Measurements from ENCODE around the gene ARHGAP28. TPM values are rescaled to one million over a fixed set of nuclear protein-coding genes. Genes with fewer than 3 reads are reported as not detected.
"Not testable (repeated sequence)": the region's sequence is repeated elsewhere in the genome, so short reads cannot be mapped to it uniquely, and the experiment has no call there.

Gene ARHGAP28
- total RNA-seq, 2 experiments from 2014 or later = not detected

GRCh38 chr18:6811816-6812215, 82.3 kb downstream of the ARHGAP28 start:
- H3K9me3 Mint-ChIP-seq = peaks cover 3% of the 10 kb centered on the region
- POLR2A ChIA-PET = no interaction called here
- intact Hi-C loops (cut with micrococcal nuclease) = no loop called here
- H3K27me3 Mint-ChIP-seq = no peaks in the 10 kb centered on the region
- H3K4me1 Mint-ChIP-seq (ENCODE audit: low read depth) = no peaks in the 10 kb centered on the region
- CTCF ChIA-PET = no interaction called here
- H3K27ac Mint-ChIP-seq = no peak overlapping the region
- no peak overlapping the region for H3K4me3 Mint-ChIP-seq
- DNase-seq = no peak
- no peaks in the 10 kb centered on the region for H3K36me3 Mint-ChIP-seq

GRCh38 chr18:6814882-6815425, 85.4 kb downstream of the ARHGAP28 start:
- no peaks in the 10 kb centered on the region for H3K4me1 Mint-ChIP-seq (ENCODE audit: low read depth)
- ChIA-PET POLR2A (no interaction called here), CTCF (no interaction called here)
- peaks cover 3% of the 10 kb centered on the region for H3K9me3 Mint-ChIP-seq
- no peak overlapping the region for H3K4me3 Mint-ChIP-seq
- no peaks in the 10 kb centered on the region for H3K36me3 Mint-ChIP-seq
- no peak overlapping the region for H3K27ac Mint-ChIP-seq
- intact Hi-C loops (cut with micrococcal nuclease) = no loop called here
- H3K27me3 Mint-ChIP-seq = no peaks in the 10 kb centered on the region
- DNase-seq = no peak

- peaks cover 3% of the 10 kb centered on the region for H3K9me3 Mint-ChIP-seq
Observed at GRCh38 chr18:6816154-6816553, 86.6 kb downstream of the ARHGAP28 start.

GRCh38 chr18:6819332-6819731, 89.8 kb downstream of the ARHGAP28 start:
- Mint-ChIP-seq H3K36me3 (no peaks in the 10 kb centered on the region), H3K27ac (no peak overlapping the region), H3K27me3 (no peaks in the 10 kb centered on the region), H3K4me1 (ENCODE audit: low read depth) (no peaks in the 10 kb centered on the region), H3K9me3 (peaks cover 8% of the 10 kb centered on the region), H3K4me3 (no peak overlapping the region)
- POLR2A ChIA-PET = no interaction called here
- intact Hi-C loops (cut with micrococcal nuclease) = no loop called here
- DNase-seq = no peak
- CTCF ChIA-PET = no interaction called here

More at GRCh38 chr18:6816154-6816553, 86.6 kb downstream of the ARHGAP28 start:
- CTCF ChIA-PET = no interaction called here
- H3K27ac Mint-ChIP-seq = no peak overlapping the region
- H3K4me1 Mint-ChIP-seq (ENCODE audit: low read depth) = no peaks in the 10 kb centered on the region
- H3K4me3 Mint-ChIP-seq = no peak overlapping the region
- H3K27me3 Mint-ChIP-seq = no peaks in the 10 kb centered on the region
- intact Hi-C loops (cut with micrococcal nuclease) = no loop called here
- no peaks in the 10 kb centered on the region for H3K36me3 Mint-ChIP-seq
- POLR2A ChIA-PET = no interaction called here
- no peak for DNase-seq

- Mint-ChIP-seq H3K9me3 (peaks cover 8% of the 10 kb centered on the region), H3K36me3 (no peaks in the 10 kb centered on the region), H3K27ac (no peak overlapping the region), H3K27me3 (no peaks in the 10 kb centered on the region), H3K4me3 (no peak overlapping the region), H3K4me1 (ENCODE audit: low read depth) (no peaks in the 10 kb centered on the region)
- ChIA-PET CTCF (no interaction called here), POLR2A (no interaction called here)
- no peak for DNase-seq
- intact Hi-C loops (cut with micrococcal nuclease) = no loop called here
Observed at GRCh38 chr18:6820314-6820713, 90.8 kb downstream of the ARHGAP28 start.

- intact Hi-C loops (cut with micrococcal nuclease) = no loop called here
- ChIA-PET CTCF (no interaction called here), POLR2A (no interaction called here)
- H3K27me3 Mint-ChIP-seq = no peaks in the 10 kb centered on the region
- no peak overlapping the region for H3K27ac Mint-ChIP-seq
- H3K4me1 Mint-ChIP-seq (ENCODE audit: low read depth) = no peaks in the 10 kb centered on the region
- H3K9me3 Mint-ChIP-seq = peaks cover 8% of the 10 kb centered on the region
- DNase-seq = no peak
- H3K4me3 Mint-ChIP-seq = no peak overlapping the region
- no peaks in the 10 kb centered on the region for H3K36me3 Mint-ChIP-seq
Observed at GRCh38 chr18:6821356-6821755, 91.8 kb downstream of the ARHGAP28 start.

- CTCF ChIA-PET; DNase-seq; H3K27me3 Mint-ChIP-seq; intact Hi-C loops (cut with micrococcal nuclease); H3K9me3 Mint-ChIP-seq; H3K27ac Mint-ChIP-seq; H3K4me3 Mint-ChIP-seq; POLR2A ChIA-PET; H3K4me1 Mint-ChIP-seq (ENCODE audit: low read depth); H3K36me3 Mint-ChIP-seq: not testable (repeated sequence)
Observed at GRCh38 chr18:6827161-6827560, 97.6 kb downstream of the ARHGAP28 start.

- CTCF ChIA-PET; H3K27ac Mint-ChIP-seq; intact Hi-C loops (cut with micrococcal nuclease); H3K36me3 Mint-ChIP-seq; H3K4me1 Mint-ChIP-seq (ENCODE audit: low read depth); DNase-seq; H3K27me3 Mint-ChIP-seq; H3K4me3 Mint-ChIP-seq; H3K9me3 Mint-ChIP-seq; POLR2A ChIA-PET: not testable (repeated sequence)
Observed at GRCh38 chr18:6827566-6827965, 98.0 kb downstream of the ARHGAP28 start.

- intact Hi-C loops (cut with micrococcal nuclease) = no loop called here
- ChIA-PET CTCF (no interaction called here), POLR2A (no interaction called here)
- no peaks in the 10 kb centered on the region for H3K4me1 Mint-ChIP-seq (ENCODE audit: low read depth)
- H3K27me3 Mint-ChIP-seq = no peaks in the 10 kb centered on the region
- no peak for DNase-seq
- H3K4me3 Mint-ChIP-seq = no peak overlapping the region
- no peaks in the 10 kb centered on the region for H3K9me3 Mint-ChIP-seq
- H3K36me3 Mint-ChIP-seq = no peaks in the 10 kb centered on the region
- H3K27ac Mint-ChIP-seq = no peak overlapping the region
Observed at GRCh38 chr18:6830916-6831315, 101.4 kb downstream of the ARHGAP28 start.

GRCh38 chr18:6835345-6835744, 105.8 kb downstream of the ARHGAP28 start:
- H3K9me3 Mint-ChIP-seq = peaks cover 9% of the 10 kb centered on the region
- no peak for DNase-seq
- intact Hi-C loops (cut with micrococcal nuclease) = no loop called here
- no peak overlapping the region for H3K27ac Mint-ChIP-seq
- no peaks in the 10 kb centered on the region for H3K36me3 Mint-ChIP-seq
- H3K4me3 Mint-ChIP-seq = no peak overlapping the region
- H3K4me1 Mint-ChIP-seq (ENCODE audit: low read depth) = no peaks in the 10 kb centered on the region
- POLR2A ChIA-PET = no interaction called here
- H3K27me3 Mint-ChIP-seq = no peaks in the 10 kb centered on the region
- CTCF ChIA-PET = no interaction called here

GRCh38 chr18:6836331-6836730, 106.8 kb downstream of the ARHGAP28 start:
- Mint-ChIP-seq H3K36me3 (no peaks in the 10 kb centered on the region), H3K4me1 (ENCODE audit: low read depth) (no peaks in the 10 kb centered on the region), H3K27me3 (no peaks in the 10 kb centered on the region), H3K27ac (no peak overlapping the region), H3K4me3 (no peak overlapping the region), H3K9me3 (peaks cover 9% of the 10 kb centered on the region)
- CTCF ChIA-PET = no interaction called here
- intact Hi-C loops (cut with micrococcal nuclease) = no loop called here
- DNase-seq = no peak
- POLR2A ChIA-PET = no interaction called here

GRCh38 chr18:6837904-6838303, 108.4 kb downstream of the ARHGAP28 start:
- intact Hi-C loops (cut with micrococcal nuclease) = no loop called here
- ChIA-PET CTCF (no interaction called here), POLR2A (no interaction called here)
- Mint-ChIP-seq H3K36me3 (no peaks in the 10 kb centered on the region), H3K4me3 (no peak overlapping the region), H3K9me3 (peaks cover 9% of the 10 kb centered on the region), H3K4me1 (ENCODE audit: low read depth) (no peaks in the 10 kb centered on the region), H3K27ac (no peak overlapping the region), H3K27me3 (no peaks in the 10 kb centered on the region)
- no peak for DNase-seq

- ChIA-PET POLR2A (no interaction called here), CTCF (no interaction called here)
- Mint-ChIP-seq H3K4me1 (ENCODE audit: low read depth) (no peaks in the 10 kb centered on the region), H3K36me3 (no peaks in the 10 kb centered on the region), H3K9me3 (peaks cover 15% of the 10 kb centered on the region), H3K27ac (no peak overlapping the region), H3K4me3 (no peak overlapping the region), H3K27me3 (no peaks in the 10 kb centered on the region)
- no peak for DNase-seq
- intact Hi-C loops (cut with micrococcal nuclease) = no loop called here
Observed at GRCh38 chr18:6842081-6842480, 112.6 kb downstream of the ARHGAP28 start.

- H3K27ac Mint-ChIP-seq = no peak overlapping the region
- intact Hi-C loops (cut with micrococcal nuclease) = no loop called here
- H3K9me3 Mint-ChIP-seq = peaks cover 11% of the 10 kb centered on the region
- ChIA-PET POLR2A (no interaction called here), CTCF (no interaction called here)
- no peaks in the 10 kb centered on the region for H3K36me3 Mint-ChIP-seq
- no peak for DNase-seq
- H3K4me1 Mint-ChIP-seq (ENCODE audit: low read depth) = no peaks in the 10 kb centered on the region
- no peak overlapping the region for H3K4me3 Mint-ChIP-seq
- H3K27me3 Mint-ChIP-seq = no peaks in the 10 kb centered on the region
Observed at GRCh38 chr18:6843308-6843707, 113.8 kb downstream of the ARHGAP28 start.
